LoVo (cell line): ENCODE results near the gene TRNT1.

Experiments used
- DNase-seq: peaks from one replicate; pipeline ENCODE4 v3.0.0-alpha.2; 2016; ENCODE audit warnings: low spot score

The TRNT1 gene

DNA sequence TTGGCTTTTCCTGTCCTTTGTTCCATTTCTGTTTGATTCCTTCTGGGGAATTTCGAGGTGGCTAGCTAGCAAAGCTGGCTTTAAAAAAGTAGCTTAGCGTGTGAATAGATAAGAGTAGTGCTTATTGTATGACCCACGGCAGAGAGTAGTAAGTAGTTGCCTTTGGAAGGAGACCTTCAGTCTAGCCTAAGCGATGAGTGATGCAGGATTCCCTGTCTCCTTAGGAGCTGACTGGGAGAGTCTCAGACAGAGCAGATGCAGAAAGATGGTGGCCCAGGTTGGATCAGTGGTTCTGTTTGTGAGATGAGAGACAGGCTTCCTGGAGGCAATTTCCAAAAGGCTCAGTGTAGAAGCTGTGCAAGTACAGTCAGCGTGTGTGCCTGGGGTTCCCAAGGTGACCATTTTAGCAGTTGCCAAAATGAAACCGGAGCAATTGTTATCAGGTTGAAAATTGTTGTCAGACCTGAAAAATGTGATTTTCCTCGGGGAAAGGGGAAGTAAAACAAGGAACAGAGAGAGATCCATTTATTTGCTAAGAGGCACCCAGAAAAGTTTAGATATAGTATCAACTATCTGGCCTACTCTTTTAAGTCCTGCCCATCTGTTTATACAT lies 15.9 kb upstream of the TRNT1 start:
- DNase-seq, result no peak

DNA sequence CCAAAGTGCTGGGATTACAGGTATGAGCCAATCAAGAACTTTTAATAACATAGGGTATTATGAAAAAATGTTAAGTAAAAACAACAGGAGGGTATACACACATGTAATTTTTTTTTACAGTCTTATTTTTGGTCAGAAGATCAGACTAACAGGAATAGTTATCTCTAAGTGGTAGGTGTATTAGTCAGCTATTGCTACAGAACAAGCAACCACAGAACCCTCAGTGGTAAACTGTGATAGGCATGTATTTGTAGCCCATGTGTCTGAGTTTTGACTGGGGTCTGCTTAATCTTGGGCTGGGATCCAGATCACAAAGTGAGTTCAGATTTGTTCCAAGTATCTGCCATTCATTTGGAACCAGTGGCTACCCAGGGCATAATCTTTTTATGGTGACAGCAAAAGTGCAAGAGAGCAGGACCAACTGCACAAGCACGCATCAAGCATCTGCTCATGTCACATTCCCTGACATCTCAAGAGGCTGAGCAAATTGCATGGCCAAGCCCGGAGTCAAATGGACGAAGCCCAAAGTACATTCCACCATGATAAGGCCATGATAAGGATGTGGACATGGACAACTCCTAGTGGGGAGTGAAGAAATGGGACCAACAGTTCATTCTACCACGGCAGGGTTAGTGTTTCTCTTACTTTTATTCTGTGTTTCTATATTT lies 13.6 kb upstream of the TRNT1 start:
- DNase-seq, result no peak

DNA sequence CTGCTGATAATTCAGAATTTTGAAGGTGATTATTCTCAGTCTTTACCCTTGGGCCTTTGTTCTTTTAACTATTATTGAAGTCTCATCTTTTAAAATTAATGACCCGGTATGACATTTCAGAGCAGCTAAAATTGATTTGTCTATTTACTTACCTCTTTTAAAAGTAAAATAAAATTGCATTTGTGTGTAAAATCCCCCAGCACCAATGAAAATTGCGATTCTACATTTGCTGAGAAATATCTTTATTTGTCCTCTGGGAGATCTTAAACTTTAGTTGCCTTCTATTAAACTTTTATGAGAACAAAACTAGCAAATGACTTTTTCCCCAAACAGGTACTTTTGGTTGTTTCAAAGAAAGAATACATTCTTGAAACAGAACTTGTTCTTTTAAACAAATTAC lies 9.1 kb upstream of the TRNT1 start:
- no peak for DNase-seq

DNA sequence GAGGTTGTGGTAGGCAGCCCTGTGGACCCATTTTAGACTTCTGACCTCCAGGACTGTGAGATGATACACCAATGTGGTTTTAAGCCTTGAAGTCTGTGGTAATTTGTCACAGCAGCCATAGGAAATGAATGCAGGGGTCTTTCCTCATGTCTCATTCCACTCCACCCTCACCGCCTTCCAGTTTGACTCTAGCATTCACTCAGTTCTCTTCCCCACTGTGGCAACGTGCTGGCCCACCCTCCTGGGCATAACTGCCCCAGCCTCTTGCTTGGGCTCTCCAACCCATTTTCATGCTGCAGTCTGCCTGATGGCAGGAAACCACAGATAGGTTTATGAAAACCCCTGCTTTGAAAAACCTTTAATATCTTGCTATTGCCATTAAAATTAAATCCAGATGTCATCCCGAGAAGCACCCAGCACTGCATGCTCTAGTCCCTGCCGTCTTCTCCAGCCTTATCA lies 7.3 kb upstream of the TRNT1 start:
- no peak for DNase-seq

DNA sequence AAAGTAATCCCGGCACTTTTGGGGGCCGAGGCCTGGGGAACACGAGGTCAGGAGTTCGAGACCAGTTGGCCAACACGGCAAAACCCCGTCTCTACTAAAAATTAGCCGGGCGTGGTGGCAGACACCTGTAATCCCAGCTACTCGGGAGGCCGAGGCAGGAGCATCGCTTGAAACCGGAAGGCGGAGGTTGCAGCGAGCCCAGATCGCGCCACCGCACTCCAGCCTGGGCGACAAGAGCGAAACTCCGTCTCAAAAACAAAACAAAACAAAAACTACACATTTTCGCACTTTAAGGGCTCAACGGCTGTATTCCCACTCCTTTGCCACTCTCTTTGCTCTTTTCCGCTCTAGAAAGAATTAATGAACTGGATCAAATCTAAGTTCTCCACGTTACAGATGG lies 763 bp upstream of the TRNT1 start:
- no peak for DNase-seq

DNA sequence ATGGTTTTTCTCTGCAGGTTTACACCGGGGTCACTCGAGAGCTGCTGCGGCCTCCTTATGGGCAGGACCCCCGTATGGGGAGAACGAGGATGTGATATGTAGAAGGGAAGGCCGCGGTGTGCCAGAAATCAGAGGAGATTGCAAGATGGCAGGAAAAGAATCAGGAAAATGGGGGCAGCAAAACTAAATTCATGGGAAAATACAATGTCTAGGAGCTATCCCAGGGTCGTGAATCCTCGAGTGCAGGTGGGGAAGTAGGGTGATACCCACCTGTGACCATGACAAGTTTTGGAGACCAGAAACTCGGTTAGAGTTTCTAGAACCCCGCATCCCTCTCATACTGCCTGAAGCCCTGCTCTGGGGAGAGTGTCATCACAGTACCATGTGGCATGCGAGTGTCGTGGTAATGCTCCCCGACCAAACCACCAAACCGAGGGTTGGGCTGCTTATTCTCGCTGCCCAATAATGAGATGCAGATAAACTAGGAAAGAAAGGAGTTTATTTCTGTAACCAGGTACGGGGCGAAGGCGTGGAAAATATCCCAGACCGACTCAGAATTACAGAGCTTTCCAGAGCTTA lies 781 bp downstream of the TRNT1 start:
- peak; percentile 16 for DNase-seq

DNA sequence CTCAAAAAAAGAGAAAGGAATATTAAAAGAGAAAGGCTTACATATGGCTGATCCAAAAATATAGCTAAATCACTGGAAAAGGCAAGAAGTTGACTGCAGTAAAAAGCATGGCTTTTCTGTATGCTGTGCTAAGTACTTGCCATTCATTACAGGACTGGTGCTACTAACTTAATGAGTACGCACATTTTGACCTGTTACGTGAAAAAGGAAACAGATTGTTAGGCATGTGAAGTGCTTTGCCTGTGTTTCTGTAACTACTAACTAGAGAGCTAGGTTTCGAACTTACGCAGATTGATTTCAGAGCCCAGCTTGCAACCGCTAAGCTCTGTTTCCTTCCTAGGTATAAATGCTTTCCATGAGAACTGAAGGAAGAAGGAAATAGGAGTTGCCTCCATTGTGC lies 2.8 kb downstream of the TRNT1 start:
- no peak for DNase-seq

DNA sequence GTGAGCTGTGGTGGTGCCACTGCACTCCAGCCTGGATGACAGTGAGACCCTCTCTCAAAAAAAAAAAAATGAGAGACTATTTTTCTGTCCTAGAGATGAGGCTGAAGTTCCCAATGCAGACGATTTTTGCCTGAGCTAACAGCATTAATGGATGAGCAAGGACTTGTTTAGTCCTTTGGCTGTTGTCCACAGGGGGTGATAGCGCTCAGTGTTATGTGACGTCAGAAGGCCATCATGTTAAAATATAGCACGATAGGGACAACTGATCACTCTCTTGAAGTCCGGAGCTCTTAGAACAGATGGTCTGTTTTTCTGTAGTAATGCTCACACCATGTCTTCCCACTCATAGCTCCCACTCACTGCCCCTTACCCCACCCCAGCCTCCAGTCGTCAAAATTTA lies 6.8 kb downstream of the TRNT1 start:
- DNase-seq, result no peak

DNA sequence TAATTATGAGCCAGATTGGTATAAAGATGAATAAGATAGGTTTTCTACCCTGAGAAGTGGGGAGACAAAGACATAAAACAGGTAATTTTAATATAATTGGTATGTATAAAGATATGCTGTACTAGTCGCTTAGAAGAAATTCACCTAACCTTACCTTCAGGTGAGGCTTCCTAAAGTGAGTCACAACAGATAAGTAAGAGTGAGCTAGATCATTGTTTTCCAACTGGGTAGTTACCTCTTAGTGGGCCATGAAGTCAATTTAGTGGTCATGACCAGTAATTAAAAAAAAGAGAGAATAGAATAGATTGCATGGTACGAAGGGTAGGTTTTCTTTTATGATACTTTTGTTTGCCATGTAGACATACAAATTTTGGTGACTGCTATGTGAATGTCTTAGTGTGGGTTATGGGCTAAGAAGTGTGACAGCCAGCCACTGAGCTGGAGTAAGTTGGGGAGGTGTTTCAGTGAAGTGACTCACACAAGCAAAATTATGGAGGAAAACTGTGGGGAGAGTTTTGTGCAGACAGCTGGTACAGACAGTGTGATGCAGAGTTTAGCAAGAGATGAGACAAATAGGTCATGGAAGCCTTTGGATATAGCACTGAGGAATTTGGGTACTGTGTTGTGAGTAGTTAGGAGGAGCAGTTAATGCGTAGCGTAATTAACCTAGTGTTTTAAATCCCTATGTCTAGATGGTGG lies 8.2 kb downstream of the TRNT1 start:
- DNase-seq, result no peak

DNA sequence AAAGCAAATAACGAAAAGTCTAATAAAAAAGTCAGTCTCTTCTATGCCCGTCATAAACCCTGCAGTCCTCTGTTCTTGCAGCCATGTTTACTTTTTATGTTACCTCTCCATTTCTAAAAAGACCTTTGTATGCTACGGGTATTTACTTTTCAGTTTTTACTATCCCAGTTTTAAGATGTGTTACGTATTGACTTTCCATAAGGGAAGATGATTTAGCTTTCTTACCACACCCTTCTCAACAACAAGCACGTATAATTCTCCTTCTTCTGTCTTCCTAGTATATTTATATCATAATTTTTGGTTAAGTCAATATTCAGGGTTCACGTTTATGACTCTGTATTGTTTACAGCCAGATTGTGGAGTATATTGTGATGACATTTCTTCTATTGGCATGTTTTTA lies 10.8 kb downstream of the TRNT1 start:
- no peak for DNase-seq

DNA sequence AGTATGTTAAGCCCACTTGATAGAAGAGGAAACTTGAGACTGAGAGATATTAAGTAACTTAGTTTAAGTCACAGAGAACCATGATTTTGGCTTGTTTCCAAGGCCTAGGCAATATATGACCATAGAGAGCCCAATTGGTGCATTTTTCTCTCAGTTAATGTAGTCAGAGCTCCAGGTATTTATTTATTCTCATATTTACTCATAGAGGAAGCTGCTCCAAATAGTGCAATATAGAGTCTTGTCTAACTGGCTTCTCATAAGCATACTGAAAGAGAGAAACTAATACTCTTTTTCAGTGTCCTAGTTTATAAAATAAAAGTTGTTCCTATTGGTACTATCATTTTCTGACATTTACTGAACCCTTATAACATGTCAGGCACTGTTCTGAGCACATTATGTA lies 15.2 kb downstream of the TRNT1 start:
- DNase-seq, result no peak

DNA sequence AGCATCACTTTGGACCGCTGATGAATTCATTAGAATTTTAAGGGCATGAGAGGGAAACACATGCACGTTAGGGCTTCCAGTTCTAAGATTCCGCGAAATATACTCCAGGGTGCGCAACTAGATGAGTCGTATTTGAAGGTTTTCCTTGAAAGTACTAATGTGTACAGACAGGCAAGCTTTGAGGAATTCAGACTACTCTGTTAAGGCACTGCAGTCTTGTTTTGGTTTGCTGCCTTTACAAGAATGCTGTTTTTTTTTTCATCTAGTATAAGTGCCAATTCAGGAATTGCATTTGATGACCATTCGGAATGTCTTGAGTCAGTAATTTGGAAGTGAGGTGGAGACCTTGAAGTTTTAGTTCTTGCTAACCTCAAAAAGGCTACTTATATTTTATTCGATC lies 19.1 kb downstream of the TRNT1 start:
- no peak for DNase-seq

DNA sequence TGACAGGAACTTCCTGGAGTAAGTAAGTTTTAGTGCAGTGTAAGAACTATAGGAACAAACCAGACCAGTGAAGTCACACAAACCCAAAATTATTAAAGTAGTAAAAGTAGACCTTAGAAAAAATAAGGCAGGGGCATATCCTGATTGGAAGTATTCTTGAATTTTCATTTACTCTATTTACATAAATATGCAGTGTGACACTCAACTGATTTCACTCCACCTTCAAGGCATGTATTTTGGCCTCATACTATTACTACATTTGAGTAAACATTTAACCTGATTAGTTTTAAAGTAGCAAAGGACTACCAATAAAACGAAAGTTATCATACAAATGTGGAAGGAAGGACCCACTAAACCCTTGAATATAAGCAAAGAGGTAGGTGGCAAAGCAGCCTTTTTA lies 22.8 kb downstream of the TRNT1 start:
- DNase-seq, result no peak

DNA sequence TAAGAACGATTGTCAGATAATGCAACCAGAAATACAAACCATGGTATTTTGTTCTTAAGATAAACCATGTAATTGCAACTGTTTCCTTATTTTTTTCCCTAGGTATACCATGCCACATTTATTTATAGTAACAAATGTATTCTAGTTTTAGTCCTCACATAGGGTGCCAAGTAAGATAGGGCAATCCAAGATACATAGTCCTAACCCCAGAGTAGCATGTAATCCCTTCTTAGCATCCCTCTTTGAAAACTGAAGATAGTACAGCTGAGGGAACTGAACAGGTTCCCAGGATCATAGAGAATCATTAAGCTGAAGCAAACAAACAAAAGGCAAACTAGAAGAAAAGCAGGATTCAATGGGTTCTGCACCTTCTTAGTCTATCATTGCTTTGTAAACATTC lies 24.8 kb downstream of the TRNT1 start:
- no peak for DNase-seq

DNA sequence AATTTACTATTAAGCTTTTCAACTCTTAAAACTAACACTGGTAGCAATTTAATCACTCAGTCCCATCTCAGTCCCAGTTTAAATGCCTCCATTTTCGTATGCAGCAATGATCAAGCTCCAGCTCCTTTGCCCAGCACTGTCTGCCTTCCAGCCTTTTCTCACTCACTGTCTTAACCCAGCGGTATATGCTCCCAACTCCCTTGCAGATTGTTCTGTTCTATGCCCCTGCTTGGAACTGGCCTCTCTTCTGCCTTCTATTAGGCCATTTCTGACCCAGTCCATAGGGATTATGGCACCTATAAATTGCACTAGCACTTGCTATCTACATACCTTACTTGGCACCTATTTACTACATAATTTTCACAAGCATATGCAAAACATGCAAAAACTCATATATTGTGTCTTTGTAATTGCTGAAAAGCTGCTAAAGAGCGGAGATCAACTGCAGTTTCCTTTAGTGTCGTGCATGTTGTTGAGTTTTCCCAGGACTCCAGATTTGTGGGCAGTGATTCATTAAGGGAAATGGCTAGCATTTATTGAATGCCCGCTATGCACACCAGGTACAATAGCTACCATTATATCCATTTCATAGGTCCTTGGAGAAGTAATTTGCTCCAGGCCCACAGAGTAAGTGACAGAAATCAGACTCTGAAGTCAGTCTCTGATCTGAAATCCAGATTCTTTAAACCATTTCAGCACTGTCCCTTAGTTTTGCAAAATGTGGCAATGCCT lies 28.3 kb downstream of the TRNT1 start:
- DNase-seq, result no peak

DNA sequence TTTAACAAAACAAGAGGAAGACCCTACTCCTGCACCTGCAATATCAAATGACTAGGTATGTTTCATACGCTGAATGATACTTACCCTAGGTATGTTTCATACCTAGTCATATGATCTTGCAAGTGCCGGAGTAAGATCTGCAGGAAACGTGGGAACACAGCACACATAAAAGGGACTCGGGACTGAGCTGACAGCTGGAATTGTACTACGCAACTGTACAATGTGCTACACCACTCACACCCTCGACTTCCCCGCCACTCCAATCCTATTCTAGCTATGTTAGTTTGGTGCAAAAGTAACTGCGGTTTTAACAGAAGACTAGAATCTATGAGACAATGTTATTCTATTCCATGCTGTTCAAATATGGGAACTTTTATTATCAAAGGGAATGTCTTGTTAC lies 30.7 kb downstream of the TRNT1 start:
- no peak for DNase-seq

DNA sequence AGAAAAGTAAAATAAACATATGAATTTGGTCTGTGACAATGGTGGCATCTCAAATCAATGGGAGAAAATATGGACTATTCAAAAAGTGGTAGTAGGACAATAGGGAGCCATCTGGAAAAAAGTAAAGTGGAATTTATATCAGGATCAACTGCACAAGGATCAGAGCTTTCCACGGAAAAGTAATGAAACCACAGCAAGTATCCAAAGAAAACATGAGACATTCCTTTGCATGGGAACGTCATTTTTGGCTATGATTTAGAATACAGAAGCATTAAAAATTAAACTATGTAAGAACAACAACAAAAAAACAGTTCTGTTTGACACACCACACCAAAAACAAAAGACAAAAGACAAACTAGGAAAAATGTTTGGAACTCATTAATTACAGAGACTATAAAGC lies 34.1 kb downstream of the TRNT1 start:
- DNase-seq, result no peak

DNA sequence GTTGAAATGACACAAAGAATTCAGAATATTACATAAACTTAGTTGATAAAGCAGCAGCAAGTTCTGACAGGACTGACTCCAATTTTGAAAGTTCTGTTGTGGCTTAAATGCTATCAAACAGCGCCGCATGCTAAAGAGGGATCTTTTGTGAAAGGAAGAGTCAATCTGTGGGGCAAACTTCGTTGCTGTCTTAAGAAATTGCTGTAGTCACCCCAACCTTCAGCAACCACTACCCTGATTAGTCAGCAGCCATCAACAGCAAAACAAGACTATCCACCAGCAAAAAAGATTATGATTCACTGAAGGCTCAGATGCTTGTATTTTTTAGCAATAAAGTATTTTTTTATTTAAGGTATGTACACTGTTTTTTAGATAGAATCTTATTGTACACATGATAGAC lies 38.5 kb downstream of the TRNT1 start:
- no peak for DNase-seq

DNA sequence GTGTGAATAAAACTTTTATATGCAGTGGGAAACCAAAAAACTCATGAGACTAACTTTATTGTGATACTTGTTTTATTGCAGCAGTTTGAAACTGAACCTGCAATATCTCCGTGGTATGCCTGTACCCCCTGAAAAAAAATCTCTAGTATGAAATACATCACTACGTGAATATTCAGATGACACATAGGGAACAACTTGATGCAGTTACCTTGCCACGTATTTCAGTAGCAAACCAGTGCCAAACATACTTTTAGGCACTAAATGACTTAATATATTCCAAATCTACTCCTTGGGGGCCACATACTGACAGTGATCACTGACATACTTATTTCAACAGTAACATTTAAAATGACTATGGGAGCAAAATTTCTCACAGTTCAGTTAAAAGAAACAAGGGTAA lies 38.9 kb downstream of the TRNT1 start:
- no peak for DNase-seq

DNA sequence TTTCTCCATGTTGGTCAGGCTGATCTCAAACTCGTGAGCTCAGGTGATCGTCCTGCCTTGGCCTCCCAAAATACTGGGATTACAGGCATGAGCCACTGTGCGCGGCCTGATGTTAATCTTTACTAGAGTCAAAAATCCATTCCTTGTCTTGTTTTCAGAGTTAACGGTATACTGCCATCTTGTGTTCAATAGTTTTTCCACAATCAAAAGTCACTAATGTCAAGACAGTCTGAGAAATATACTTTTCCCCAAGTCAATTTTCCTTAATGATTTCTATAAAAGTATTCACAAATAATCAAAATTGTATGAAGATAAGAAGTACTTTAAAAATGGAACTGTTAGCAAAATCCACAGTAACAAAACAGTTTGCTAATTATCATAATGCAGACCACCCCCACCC lies 44.3 kb downstream of the TRNT1 start:
- peak; percentile 8 for DNase-seq

DNA sequence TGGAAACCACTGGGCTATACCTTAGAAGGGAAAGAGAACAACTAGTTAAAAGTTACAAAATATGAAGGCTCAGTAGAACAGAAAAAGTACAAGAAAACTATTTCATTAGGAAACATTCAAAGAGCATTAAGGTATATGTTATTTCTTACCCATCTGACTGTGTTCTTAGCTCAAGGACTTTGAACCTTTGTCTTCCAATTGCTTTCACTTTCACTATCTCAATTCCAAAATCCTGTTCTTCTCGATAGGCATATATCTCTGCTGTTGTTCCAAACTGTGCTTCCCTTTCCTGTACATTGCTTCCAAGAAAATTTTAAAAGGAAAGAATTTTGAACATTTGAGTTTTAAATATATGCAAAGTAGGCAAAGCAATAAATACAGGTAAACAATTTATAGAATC lies 45.9 kb downstream of the TRNT1 start:
- DNase-seq, result no peak

DNA sequence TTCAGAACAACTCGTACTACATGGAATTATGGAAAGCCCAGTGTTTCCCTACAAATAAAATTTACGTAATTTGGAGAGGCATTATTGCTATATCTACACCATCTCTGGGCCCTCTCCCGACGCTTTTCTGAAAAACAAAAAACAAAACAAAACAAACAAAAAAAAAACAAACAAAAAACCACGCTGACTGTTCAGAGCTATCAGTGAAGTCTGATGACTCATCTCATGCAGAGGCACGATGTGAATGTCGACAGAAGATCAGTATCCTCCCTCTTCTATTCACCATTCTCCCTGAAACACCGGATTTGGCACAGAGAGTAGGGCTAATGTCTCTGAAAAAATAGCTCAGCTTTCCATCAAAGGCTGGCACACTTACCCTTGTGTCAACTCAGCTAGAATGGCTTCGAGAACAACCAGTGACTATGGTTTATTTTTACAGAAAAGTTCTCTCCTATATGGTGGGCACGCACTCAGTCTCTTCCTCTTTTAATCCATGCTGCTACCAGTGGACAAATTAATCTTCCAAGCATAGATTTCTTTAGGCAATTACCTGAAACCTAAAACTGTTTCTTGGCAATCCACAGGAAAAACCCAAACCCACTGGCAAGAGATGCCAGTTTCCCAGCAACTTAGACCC lies 51.2 kb downstream of the TRNT1 start:
- DNase-seq, result peak; percentile 5
